ENCODE measurements around the gene DPH2. TPM values are rescaled to one million over a fixed set of nuclear protein-coding genes. Genes with fewer than 3 reads are reported as not detected.

Gene DPH2
- total RNA-seq, 4 donors from 2014 or later: 13.4 to 26.7 (median 22.3) TPM

DNA sequence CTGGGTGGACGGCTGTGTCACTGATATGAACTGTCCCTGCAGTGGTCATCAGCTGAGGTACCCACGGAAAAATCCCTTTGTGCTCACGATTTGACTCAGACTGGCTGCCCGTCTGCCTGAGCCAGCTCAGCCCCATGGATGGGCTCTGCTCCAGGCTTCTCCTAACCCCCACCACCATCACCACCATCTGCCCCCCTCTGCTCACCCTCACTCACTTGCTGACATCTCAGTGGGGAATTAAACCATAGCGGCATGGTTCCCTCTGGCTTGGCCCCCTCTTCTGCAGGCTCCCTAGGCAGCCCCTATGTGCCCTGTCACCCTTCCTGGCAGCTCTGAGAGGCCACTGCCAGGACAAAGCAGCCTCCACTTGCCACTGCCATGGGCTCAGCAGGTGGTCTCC, 44.1 kb downstream of the DPH2 start:
- no peak overlapping the region for H3K27ac ChIP-seq
- no peak for TF ChIP-seq POLR2A (IDR thresholded peaks at IDR 0.05)
- TF ChIP-seq, protein P1, sequence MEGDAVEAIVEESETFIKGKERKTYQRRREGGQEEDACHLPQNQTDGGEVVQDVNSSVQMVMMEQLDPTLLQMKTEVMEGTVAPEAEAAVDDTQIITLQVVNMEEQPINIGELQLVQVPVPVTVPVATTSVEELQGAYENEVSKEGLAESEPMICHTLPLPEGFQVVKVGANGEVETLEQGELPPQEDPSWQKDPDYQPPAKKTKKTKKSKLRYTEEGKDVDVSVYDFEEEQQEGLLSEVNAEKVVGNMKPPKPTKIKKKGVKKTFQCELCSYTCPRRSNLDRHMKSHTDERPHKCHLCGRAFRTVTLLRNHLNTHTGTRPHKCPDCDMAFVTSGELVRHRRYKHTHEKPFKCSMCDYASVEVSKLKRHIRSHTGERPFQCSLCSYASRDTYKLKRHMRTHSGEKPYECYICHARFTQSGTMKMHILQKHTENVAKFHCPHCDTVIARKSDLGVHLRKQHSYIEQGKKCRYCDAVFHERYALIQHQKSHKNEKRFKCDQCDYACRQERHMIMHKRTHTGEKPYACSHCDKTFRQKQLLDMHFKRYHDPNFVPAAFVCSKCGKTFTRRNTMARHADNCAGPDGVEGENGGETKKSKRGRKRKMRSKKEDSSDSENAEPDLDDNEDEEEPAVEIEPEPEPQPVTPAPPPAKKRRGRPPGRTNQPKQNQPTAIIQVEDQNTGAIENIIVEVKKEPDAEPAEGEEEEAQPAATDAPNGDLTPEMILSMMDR (IDR thresholded peaks at IDR 0.05): no peak
- WGBS, 2 donors: 83 to 86% methylated on average over 5 of the region's 5 CpGs
- no peak for DNase-seq
- intact Hi-C loops (cut with DNase I): no loop called here
- no peaks in the 10 kb centered on the region for H3K9me3 ChIP-seq
- H3K36me3 ChIP-seq: no peaks in the 10 kb centered on the region
- no peaks in the 10 kb centered on the region for H3K4me1 ChIP-seq
- H3K27me3 ChIP-seq: no peaks in the 10 kb centered on the region
- no peak overlapping the region for H3K4me3 ChIP-seq (replicated peaks in 1 of 3)

DNA sequence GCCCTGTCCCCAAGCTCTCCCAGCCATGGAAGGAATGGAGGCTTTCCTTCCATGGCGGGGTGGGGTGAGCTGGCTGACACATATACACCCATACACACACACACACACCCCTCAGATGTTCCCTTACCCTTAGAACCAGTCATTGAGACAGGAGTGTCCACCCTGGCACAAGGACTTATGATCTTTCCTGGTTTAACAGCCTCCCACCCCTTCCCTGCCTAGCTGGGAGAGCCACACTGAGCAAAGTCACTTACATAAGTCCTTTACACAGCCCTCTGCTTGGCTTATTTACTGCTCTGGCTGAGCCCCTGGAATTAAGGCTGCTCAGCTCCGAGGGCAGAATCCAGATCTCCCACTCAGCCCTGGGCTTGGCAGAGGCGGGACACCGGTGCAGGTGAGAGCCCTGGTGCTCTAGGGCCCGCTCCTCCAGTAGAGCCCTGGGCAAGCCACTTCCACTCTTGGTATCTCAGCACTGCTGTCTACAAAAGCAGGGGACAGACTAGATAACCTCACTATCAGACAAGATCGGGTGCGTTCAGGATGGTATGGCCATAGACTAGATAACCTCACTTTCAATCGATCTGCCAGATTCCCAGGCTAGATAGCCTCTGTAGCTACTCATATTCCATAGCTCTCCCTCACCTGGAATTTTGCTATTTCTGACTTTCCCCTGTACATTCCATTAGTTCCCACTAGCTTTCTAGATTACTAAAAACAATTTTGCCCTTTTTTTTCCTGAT, 44.7 kb downstream of the DPH2 start:
- no peaks in the 10 kb centered on the region for H3K4me1 ChIP-seq
- intact Hi-C loops (cut with DNase I): no loop called here
- H3K9me3 ChIP-seq: no peaks in the 10 kb centered on the region
- TF ChIP-seq POLR2A (IDR thresholded peaks at IDR 0.05): no peak
- WGBS, 2 donors: 71 to 77% methylated on average over 7 to 8 of the region's 8 CpGs
- H3K4me3 ChIP-seq (replicated peaks in 1 of 3): no peak overlapping the region
- H3K27me3 ChIP-seq: no peaks in the 10 kb centered on the region
- DNase-seq: no peak
- H3K27ac ChIP-seq: no peak overlapping the region
- H3K36me3 ChIP-seq: no peaks in the 10 kb centered on the region

DNA sequence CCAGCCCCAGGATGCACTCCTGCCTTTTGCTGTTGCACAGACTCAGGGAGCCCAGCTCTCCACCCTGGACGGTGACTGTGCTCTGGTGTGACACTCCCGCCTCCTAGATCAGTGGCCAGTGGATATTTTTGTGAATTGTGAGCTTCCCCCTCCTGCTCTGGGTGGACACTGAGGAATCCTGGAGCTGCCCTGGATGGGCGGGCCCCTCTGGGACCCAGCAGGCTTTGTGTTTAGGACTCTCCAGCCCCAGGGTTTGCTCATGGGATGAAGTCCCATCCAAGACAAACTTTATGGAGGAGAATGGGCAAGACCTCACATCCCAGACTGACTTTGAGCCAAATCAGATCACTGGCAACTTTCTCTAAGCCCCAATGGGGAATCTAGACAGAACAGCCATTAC, 45.4 kb downstream of the DPH2 start:
- 74 to 75% methylated on average over 3 of the region's 3 CpGs for WGBS, 2 donors
- Histone ChIP-seq H3K9me3 (no peaks in the 10 kb centered on the region), H3K27me3 (no peaks in the 10 kb centered on the region), H3K4me3 (replicated peaks in 1 of 3) (no peak overlapping the region), H3K36me3 (no peaks in the 10 kb centered on the region), H3K27ac (no peak overlapping the region), H3K4me1 (no peaks in the 10 kb centered on the region)
- intact Hi-C loops (cut with DNase I): no loop called here
- TF ChIP-seq, protein P1 (IDR thresholded peaks at IDR 0.05): no peak
- no peak for TF ChIP-seq POLR2A (IDR thresholded peaks at IDR 0.05)
- no peak for DNase-seq

DNA sequence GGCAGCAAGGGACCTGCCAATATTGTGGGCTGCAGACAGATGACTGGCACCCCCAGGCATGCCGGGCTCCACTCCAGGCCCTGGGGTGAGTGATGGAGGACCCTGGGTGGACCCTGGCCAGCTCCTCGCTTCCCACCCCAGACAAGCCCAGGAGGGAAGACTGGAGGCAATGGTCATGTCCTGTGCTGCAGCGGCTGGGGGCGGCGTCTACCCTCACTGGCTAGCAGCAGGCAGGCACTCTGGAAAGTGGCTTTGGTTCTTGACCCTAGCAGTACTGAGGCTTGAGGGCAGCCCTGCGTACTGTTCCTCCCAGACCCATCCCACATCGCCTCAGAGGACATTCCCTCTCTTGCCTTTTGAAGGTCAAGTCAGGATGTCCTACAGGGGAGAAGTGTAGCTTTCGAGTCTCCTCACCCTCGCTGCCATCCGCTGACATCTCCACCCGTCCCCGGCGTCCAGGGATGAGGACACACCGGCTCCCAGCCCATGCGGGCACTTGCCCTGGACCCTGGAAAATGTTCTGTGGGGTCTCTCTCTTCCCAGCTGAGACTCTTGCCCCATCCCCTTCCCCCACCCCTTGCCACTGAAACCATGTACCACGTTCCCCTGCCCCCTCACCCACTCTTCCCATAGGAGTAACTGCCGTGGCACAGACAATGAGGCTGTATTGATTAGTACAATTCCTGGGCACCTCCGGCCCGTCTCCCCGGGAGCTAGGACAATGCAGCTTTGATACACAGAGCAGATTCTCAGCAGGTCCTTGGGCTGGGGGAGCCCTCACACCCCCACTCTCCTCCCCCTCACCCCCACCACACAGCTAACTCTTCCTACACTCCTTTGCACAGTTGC, 46.5 kb downstream of the DPH2 start:
- no peaks in the 10 kb centered on the region for H3K9me3 ChIP-seq
- no peak for DNase-seq
- no peaks in the 10 kb centered on the region for H3K4me1 ChIP-seq
- intact Hi-C loops (cut with DNase I): no loop called here
- 94% methylated on average over 18 to 19 of the region's 20 CpGs for WGBS, 2 donors
- no peak overlapping the region for H3K27ac ChIP-seq
- no peaks in the 10 kb centered on the region for H3K36me3 ChIP-seq
- H3K27me3 ChIP-seq: no peaks in the 10 kb centered on the region
- TF ChIP-seq, protein P1 (IDR thresholded peaks at IDR 0.05): no peak
- TF ChIP-seq POLR2A (IDR thresholded peaks at IDR 0.05): no peak
- no peak overlapping the region for H3K4me3 ChIP-seq (replicated peaks in 1 of 3)

DNA sequence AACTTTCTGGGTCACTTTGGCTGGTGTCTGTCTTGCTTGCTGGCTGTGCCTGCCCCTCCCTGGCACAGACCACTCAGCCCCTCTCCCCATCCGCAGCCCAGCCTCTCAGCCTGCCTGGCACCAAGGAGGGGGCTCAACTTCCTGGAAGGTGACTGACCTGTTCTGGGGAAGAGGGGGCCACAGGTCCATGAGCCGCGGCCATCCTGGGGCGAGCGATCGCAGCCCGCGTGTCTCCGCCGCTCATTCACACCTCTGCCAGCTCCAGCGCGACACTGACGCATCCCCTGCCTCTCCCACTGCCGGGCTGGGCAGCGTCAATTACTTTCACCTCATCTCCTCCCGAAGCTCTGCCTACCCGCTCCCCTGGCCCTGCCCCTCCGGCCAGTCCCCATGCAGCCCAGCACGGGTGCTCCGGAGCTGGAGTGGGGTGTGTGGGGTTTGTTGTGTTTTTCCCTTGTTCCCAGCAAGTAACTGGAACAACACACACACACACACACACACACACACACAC, 47.1 kb downstream of the DPH2 start:
- no peaks in the 10 kb centered on the region for H3K4me1 ChIP-seq
- intact Hi-C loops (cut with DNase I): no loop called here
- WGBS, 2 donors: 89 to 93% methylated on average over 17 to 18 of the region's 20 CpGs

More for the DNA sequence above, 47.1 kb downstream of the DPH2 start:
- no peaks in the 10 kb centered on the region for H3K27me3 ChIP-seq
- no peaks in the 10 kb centered on the region for H3K36me3 ChIP-seq
- TF ChIP-seq, protein P1 (IDR thresholded peaks at IDR 0.05): no peak
- TF ChIP-seq POLR2A (IDR thresholded peaks at IDR 0.05): no peak
- no peak overlapping the region for H3K27ac ChIP-seq
- no peak for DNase-seq
- H3K4me3 ChIP-seq (replicated peaks in 1 of 3): no peak overlapping the region
- H3K9me3 ChIP-seq: no peaks in the 10 kb centered on the region

Data from thyroid gland (tissue), 4 donors.